ENCODE results near the gene TMEM186.
"Not testable (repeated sequence)": the region's sequence is repeated elsewhere in the genome, so short reads cannot be mapped to it uniquely, and the experiment has no call there.

Gene TMEM186

DNA sequence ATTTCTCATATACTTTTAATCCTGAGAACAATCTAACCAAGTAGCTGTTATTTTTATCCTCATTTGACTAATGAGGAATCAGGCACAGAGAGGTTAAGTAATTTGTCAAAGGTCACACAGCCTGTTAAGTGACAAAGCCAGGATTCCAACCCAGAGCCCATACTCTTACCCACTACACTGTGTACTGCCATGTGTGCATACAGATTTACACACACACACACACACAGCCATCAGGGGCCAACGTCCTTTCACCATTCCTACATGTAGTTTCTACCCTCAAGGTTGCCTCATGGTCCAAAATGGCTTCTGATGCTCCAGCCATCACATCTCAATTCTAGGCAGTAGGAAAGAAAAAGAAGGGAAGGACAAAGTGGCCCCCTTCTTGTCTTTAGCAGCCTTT lies 22.1 kb downstream of the TMEM186 start:
- DNase-seq (ENCODE audit: extremely low read depth in 1 of 2, low read depth in 1 of 2), result no peak

DNA sequence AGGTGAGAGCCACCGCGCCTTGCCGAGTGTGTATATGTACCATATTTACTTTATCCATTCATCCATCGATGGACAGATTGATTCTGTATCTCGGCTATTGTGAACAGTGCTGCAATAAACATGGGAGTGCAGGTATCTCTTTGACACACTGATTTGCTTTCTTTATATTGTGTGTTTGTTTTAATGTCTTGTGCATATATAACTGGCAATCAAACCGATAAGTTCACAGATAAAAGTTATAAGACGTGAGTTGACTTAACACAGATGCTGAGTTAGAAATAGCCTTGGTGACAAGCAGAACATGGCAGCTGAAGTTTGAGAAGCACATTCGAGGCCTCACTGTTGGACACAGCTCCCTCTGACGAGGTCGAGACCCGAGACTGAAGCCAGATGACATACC lies 23.2 kb downstream of the TMEM186 start:
- DNase-seq (ENCODE audit: extremely low read depth in 1 of 2, low read depth in 1 of 2), result no peak

DNA sequence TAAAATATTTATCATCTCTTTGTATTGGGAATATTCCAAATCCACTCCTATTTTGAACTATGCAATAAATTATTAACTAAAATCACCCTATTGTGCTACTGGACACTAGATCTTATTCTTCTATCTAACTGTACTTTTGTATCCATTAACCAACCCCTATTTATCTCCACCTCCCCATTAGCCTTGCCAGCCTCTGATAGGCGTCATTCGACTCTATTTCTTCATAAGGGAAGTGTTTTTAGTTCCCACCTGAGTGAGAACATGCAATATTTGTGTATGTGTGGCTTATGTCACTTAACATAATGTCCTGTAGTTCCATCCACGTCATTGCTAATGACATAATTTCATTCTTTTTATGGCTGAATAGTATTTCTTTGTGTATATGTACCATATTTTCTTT lies 23.9 kb downstream of the TMEM186 start:
- no peak for DNase-seq (ENCODE audit: extremely low read depth in 1 of 2, low read depth in 1 of 2)

DNA sequence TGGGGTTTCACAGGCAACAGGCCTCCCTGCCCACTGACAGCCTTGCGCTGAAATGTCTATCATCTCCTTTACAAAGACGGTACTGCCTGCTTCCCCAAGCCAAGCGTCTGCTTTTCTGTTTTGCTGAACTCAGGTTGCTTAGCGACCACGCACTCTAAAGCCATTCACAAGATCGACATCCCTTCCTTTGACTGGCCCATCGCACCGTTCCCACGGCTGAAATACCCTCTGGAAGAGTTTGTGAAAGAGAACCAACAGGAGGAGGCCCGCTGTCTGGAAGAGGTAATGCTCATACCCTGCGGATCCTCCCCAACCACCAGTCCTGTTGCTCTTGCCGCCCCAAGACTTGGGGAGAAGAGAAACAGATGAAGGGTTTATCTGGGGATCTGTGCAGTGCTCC lies 28.7 kb downstream of the TMEM186 start:
- no peak for DNase-seq (ENCODE audit: extremely low read depth in 1 of 2, low read depth in 1 of 2)

DNA sequence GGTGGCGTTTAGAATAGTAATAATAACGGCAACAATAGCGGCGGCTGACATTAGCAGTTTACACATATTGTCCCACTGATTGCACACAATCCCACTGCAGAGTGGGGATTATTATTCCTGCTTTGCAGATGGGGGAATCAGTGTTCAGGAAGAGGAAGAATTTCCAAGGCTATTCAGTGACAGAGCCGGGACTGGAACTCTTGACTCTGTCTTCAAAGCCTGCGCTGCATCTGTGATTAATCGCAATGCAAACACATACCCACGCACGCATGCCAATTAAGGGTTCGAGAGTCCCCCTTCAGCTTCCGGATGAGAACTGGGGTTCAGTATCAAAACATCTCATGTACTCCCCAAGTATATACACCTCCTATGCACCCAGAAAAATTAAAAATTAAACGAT lies 29.2 kb downstream of the TMEM186 start:
- no peak for DNase-seq (ENCODE audit: extremely low read depth in 1 of 2, low read depth in 1 of 2)

DNA sequence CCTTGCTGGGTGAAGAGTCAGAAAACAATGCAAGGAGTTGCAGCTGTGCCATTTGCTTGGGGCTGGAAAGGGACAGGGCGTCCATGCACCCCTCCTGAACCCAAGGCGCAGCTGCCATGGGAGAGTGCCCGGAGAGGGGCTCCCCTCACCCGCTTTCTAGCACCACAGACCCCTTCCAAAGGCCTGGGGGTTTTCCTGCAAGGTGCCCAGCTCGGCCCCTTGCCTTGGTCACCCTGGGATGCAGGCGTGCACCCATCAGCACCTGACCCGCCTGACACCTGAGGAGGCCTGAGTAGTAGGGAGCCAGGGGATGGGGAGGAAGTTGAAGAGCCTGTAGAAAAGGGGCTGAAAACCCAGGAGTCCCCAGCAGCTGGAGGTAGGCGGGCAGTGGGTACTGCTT lies 30.3 kb downstream of the TMEM186 start:
- no peak for DNase-seq (ENCODE audit: extremely low read depth in 1 of 2, low read depth in 1 of 2)

DNA sequence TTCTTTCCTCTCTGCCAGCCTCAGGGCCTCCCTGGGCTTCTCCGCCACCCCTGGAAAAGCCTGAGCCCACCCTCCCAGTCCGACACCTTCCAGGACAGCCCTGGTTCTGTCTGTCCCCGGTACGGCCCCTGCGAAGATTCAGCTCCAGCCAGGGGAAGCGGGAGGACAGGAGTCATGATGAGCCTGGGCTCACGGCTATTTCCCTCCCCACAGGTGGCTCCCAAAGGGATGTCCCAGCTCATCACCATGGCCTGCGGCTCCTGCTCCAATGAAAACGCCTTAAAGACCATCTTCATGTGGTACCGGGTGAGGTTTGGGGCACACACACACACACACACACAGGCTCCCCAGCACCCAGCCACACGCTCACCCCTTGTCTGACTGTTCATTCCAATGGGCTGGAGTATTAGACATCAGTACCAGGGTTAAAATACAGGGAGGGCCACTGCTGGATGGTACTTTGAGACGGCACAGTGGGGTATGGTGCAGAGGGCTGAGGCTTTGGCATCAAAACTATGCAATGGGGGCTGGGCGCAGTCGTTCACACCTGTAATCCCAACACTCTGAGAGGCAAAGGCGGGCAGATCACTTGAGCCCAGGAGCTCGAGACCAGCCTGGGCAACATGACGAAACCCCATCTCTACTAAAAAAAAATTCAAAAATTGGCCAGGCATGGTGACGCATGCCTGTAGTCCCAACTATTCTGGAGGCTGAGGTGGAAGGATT lies 32.8 kb downstream of the TMEM186 start:
- no peak for DNase-seq (ENCODE audit: extremely low read depth in 1 of 2, low read depth in 1 of 2)

DNA sequence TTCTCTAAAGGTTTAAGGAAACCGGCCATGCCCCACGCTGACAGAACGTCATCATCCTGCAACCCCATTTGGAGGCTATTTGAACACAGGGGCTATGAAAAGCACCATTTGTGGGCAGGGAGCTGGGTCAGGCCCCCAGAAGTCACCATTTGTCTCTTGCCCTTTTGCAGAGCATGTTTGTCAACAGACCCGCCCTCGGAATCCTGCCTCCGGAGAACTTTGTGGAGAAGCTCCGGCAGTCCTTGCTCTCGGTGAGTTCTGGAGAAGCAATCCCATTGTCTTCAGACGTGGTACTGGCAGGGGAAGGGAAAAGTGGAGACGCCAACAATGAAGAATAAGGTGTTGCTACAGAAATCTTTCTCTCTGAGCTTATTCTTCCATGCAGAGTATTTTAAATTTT lies 33.5 kb downstream of the TMEM186 start:
- DNase-seq (ENCODE audit: extremely low read depth in 1 of 2, low read depth in 1 of 2), result no peak

DNA sequence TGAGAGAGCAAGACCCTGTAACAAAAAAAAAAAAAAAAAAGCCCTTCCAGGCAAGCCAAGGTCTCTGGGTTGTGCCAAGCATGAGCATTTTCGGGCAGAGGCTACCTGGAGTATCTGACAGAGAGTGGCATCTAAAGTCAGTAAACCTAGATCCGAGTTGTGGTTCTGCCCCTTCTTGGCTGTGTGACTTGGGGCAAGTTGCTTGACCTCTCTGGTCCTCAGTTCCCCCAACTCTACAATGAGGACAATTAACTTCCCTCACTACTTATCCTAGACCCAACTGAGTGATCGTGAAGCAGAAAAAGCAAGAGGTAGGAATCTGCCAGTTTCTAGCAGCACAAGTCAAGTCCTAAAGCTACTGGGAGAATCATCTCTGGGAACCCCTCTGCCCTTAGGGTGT lies 34.4 kb downstream of the TMEM186 start:
- DNase-seq (ENCODE audit: extremely low read depth in 1 of 2, low read depth in 1 of 2), result no peak

DNA sequence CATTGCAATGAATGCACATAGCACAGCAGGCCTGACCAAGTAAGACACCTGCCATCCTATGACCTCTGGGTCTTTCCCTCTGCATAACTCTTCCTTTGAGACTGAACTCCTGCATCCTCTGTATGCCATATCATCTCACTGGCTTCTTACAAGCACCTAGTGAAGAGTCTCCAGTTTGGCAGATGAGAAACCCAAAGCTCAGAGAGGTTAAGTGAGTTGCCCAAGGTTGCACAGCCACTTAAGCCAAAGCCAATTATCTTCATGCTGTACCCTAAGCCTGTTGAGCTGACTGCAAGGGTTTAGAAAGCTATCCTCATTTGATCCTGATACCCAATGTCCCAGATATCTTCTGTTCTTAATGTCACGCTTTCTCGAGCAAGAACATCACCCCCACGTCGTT lies 35.2 kb downstream of the TMEM186 start:
- no peak for DNase-seq (ENCODE audit: extremely low read depth in 1 of 2, low read depth in 1 of 2)

DNA sequence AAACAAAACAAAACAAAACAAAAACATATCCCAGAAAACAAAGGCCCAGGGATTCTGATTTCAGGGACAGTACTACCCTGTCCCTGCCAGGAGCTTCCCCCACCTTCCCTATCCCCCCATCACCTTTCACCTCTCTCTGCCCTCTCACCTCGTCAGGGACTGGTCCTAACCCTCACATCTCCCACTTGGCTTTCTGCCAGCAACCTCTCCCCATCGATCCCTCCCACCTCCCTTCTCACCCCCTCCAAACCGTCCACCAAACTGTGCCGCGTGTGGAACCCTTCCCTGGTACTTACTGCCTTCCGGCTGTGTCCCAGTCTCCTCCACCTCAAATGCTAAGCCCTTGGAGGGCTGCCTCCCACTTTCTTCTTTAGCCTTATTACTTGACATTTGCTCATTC lies 36.4 kb downstream of the TMEM186 start:
- no peak for DNase-seq (ENCODE audit: extremely low read depth in 1 of 2, low read depth in 1 of 2)

DNA sequence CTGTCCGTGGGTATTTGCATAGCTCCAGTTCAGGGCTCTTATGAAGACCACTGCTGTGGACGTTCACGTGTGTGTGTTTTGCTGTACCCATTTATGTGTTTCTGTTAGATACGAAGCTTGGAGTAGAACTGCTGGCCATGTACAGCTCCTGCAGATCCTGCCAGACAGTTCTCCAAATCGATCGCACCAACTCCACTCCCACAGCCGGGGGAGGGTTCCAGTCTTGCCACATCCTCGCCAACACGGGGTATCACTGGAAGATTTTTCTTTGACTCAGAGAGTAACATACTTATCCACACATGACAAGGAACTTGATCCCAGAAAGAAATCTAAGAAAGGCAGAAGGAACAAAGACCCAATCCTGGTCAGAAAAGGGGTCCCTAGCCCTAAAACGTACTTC lies 37.4 kb downstream of the TMEM186 start:
- DNase-seq (ENCODE audit: extremely low read depth in 1 of 2, low read depth in 1 of 2), result no peak

DNA sequence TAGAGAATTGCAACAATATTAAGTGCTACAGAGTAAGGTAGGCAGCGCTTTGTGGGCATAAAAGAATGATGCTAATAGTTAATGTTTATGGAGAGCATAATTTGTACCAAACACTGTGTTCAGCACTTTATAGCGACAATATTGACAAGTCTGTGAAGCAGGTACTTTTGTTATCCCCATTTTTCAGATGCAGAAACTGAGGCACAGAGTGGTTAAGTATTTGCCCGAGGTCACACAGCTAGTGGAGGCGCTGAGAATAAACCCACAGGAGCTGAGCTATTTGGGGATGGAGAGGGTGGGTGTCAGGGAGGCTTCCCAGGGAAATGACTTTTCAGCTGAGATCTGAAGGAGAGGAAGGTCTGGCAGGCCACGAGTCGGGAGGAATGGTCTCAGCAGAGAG lies 39.4 kb downstream of the TMEM186 start:
- no peak for DNase-seq (ENCODE audit: extremely low read depth in 1 of 2, low read depth in 1 of 2)

DNA sequence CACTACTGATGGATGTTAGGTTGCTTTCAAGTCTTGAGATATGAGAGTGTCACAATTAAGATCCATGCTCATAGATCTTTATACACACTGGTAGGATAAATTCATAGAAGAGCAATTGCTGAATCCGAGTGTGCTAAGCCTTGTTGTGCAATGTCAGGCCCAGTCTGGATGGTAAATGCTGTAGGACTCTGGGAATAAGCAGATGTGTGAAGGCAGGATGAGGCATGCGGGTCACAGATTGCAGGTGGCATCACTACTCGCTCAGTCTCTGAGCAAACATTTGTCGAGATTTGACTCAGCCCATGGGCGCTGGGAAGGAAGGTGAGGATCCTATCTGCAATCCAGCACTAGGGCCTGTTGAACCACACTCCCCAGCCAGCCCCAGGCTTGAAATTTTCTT lies 40.7 kb downstream of the TMEM186 start:
- DNase-seq (ENCODE audit: extremely low read depth in 1 of 2, low read depth in 1 of 2), result no peak

DNA sequence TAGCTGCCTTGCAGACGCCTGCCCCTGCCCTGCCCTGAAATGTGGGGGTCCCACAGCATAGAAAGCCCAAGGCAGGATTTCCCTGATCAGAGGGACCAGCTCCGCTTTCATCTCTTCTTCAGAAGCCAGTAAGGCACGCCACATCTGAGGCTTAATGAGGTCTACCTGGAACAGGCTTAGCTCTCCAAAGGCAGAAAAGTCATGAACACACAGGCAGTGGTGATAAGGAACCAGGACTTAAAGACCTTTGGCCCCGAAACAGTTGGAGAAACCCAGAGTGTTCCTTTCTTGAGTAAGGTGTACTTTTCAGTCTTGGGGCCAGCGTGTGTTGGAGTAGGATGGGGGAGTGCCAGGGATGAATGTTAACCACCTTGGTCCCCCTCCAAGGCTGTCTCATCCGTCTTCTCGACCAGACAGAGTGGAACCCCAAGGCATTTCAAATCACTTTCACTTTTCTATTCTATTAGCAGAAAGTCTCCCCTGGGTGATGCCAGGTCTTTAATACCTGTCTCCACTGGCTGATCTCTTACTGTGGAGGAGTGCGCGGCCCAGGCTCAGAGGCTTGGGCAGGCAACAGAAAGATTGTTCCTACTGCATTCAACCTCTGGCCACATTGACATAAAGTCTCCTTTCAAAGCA lies 43.9 kb downstream of the TMEM186 start:
- DNase-seq (ENCODE audit: extremely low read depth in 1 of 2, low read depth in 1 of 2), result no peak

DNA sequence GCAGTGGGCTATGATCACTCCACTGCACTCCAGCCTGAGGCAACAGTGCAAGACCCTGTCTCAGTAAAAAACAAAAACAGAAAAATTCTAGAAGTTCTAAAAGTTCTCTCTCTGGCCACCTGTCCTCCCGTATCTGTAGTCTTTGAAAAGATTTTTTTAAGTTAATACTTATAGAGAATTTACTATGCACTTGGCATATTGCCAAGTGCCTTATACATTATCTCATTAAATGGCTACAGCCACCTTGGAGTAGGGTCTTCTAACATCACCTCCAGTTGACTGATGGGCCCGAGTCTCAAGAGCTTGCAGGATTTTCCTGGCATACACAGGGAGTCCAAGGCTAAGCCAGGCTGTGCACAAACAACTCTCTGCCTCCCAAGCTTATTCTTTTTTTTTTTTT lies 44.7 kb downstream of the TMEM186 start:
- no peak for DNase-seq (ENCODE audit: extremely low read depth in 1 of 2, low read depth in 1 of 2)

DNA sequence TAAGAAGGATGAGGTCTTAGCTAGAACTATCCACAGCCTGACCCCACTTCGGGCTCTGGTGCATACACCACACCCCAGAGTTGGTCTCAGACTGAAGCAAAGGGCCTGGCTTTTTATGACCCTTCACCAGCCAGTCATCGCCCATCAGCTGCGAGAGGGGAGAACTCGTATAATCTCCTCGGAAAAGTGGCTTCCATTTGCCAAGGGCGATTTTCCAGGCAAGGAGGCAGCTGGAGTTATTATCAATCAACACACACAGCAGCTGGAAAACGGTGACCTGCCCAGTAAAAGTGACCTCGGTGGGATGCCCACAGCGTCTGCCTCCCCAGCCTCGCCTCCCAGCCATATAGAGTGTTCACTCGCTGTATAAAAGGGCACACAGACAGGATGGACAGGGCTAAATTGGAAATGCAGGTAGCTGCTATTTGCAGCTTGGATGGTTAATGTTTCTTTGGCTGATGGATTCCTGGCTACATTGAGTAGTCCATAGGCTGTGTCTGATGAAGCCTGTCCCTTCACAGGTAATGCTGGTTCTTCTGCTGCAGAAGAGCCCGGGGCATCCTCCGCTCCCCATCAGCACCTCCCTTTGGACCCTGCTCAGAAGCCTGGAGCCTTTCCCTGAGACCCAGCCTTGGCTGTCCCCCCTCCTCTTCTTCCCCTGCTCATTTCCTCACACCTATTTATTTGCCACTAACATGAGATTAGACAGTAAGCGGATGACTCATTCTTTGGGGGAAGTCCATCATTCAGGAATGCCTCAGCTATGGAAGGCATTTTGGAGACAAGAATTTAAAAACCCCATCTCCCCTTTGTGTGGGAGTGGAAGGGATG lies 45.7 kb downstream of the TMEM186 start:
- no peak for DNase-seq (ENCODE audit: extremely low read depth in 1 of 2, low read depth in 1 of 2)

DNA sequence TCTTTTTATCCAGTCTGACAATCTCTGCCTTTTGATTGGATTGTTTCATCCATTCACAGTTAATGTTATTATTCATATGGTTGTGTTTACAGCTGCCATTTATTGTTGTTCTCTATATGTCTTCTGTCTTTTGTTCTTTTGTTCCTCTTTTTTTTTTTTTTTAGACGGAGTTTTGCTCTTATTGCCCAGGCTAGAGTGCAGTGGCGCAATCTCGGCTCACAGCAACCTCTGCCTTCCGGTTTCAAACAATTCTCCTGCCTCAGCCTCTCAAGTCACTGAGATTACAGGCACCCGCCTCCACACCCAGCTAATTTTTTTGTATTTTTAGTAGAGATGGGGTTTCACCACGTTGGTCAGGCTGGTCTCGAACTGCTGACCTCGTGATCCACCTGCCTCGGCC lies 48.5 kb downstream of the TMEM186 start:
- DNase-seq (ENCODE audit: extremely low read depth in 1 of 2, low read depth in 1 of 2), result not testable (repeated sequence)
